Gastroesophageal sphincter (tissue), 2 donors: ENCODE results near the gene ALOX5AP.

Experiments
- POLR2A ChIP-seq, 2 donors: fragments of 450-650 bp; IDR thresholded peaks; one replicate each; pipeline ENCODE4 v1.6.1; 2017; ENCODE audit warnings: antibody characterized with exemption in 2 of 2, mild to moderate bottlenecking in 2 of 2, moderate library complexity in 1 of 2
- POLR2AphosphoS5 ChIP-seq: sonication (generic); formaldehyde crosslinking; IDR thresholded peaks from one replicate; pipeline ENCODE4 v1.6.1; 2017; ENCODE audit warnings: antibody characterized with exemption

DNA sequence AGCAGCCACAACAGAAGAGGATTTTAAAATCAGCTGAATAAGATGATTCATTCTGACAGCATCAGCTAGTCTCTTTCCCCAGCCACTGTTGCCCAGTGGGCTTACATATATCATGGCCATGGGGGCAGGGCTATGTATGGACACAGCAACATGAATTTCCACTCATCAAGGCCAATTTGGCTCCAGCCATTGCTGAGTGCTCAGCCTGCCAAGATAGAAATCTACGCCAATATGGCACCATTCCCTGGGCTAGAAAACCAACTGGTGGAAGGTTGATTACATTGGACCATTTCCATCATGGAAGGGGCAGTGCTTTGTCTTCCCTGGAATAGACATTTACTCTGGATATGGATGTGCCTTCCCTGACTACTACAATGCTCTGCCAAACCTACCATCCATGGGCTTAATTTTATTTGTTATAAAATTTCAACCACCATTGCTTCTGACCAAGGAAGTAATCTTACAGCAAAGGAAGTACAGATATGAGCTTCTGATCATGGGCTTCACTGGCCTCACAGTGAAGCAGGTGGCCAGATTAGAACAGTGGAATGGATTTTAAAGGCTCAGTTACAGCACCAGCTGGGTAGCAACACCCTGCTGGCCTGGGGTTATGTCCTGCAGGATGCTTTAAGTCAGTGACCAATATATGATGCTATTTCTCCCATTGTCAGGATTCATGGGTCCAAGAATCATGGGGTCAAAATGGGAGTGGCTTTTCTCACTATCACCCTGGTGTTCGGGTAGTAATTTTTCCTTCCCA, 9.8 kb upstream of the ALOX5AP start:
- TF ChIP-seq POLR2AphosphoS5: no peak
- TF ChIP-seq POLR2A (IDR thresholded peaks at IDR 0.05): no peak
